ENCODE results near the gene BOD1L1.

Gene BOD1L1

DNA sequence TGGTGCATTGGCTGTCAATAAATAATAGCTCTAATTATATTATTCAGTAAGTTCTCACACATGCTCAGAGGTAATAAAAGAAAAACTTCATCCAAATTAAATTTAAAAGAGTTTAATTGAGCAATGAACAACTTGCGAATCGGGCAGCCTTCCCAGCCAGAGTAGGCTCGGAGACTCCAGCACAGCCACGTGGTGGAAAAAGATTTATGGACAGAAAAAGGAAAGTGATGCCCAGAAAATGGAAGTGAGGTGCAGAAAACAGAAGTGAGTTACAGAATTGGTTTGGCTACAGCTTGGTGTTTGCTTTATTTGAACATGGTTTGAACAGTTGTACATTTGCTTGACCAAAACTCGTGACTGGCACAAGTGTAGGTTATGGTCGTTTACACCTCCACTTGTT, 13.6 kb upstream of the BOD1L1 start:
- TF ChIP-seq, protein P1, sequence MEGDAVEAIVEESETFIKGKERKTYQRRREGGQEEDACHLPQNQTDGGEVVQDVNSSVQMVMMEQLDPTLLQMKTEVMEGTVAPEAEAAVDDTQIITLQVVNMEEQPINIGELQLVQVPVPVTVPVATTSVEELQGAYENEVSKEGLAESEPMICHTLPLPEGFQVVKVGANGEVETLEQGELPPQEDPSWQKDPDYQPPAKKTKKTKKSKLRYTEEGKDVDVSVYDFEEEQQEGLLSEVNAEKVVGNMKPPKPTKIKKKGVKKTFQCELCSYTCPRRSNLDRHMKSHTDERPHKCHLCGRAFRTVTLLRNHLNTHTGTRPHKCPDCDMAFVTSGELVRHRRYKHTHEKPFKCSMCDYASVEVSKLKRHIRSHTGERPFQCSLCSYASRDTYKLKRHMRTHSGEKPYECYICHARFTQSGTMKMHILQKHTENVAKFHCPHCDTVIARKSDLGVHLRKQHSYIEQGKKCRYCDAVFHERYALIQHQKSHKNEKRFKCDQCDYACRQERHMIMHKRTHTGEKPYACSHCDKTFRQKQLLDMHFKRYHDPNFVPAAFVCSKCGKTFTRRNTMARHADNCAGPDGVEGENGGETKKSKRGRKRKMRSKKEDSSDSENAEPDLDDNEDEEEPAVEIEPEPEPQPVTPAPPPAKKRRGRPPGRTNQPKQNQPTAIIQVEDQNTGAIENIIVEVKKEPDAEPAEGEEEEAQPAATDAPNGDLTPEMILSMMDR (IDR thresholded peaks at IDR 0.05; ENCODE audit: low read length), result no peak
- TF ChIP-seq EZH2 (optimal IDR thresholded peaks at IDR 0.05; ENCODE audit: low read depth, low read length) (no peak), EZH2phosphoT487 (IDR thresholded peaks at IDR 0.05; ENCODE audit: low read length) (no peak)
- no peaks in the 10 kb centered on the region for H3K9me3 ChIP-seq (replicated peaks; ENCODE audit: insufficient read depth, low read length)
- no peaks in the 10 kb centered on the region for H3K36me3 ChIP-seq (replicated peaks; ENCODE audit: insufficient read depth, low read length)
- no peak overlapping the region for H3K9ac ChIP-seq (ENCODE audit: low read length)
- H3K4me2 ChIP-seq (ENCODE audit: low read depth, low read length), result no peak overlapping the region
- H2AFZ ChIP-seq (ENCODE audit: low read length), result no peak overlapping the region
- H3K9me2 ChIP-seq (replicated peaks; ENCODE audit: insufficient read depth, low read length), result no peaks in the 10 kb centered on the region
- H4K20me1 ChIP-seq (ENCODE audit: insufficient read depth, low read length), result no peaks in the 10 kb centered on the region
- H3F3A ChIP-seq (ENCODE audit: insufficient read depth, low read length), result no peaks in the 10 kb centered on the region
- no peaks in the 10 kb centered on the region for H3K79me2 ChIP-seq (ENCODE audit: low read length)
- no peak overlapping the region for H3K4me3 ChIP-seq (ENCODE audit: low read length)
- H3K4me1 ChIP-seq (ENCODE audit: low read length), result no peaks in the 10 kb centered on the region
- no peaks in the 10 kb centered on the region for H3K27me3 ChIP-seq (replicated peaks; ENCODE audit: insufficient read depth, low read length)
- H3K27ac ChIP-seq (ENCODE audit: low read length), result no peak overlapping the region
- DNase-seq, result no peak

DNA sequence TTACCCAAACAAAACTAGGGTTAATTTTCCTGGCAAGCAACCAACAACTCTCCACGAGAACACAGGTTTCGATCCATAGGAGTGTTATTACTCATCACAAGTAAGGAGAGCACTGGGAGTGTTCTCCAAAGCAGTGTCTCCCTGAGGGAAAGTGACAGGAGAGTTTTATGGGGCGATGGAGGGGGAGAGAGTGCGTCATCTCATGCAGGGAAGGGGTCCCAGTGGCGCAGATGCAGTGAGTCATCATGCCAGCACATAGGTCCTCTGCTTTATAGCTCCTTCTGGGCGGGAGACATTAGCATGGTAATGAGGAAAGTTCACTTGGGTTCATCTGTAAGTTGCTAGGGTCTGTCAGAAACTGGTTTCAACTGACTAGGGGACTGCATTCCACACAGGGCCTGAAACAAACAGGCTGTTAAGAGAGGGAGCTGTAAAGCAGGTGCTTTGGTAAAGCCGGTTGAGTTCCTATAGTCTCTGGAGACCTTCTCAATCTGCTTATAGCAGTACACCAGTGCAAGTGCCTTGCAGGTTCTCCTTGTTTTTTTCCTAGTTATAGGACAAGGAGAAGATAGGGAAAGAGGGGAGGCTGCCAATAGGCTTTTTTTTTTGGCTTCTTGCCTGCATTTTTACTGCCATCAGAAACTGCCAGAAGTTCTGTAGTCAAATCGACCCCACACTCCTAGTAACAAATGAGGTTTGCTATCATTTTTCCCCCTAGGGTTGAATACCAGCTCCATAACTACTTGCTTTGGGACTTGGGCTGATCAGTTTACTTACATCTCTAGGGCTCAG, 12.8 kb upstream of the BOD1L1 start:
- no peak overlapping the region for H3K4me2 ChIP-seq (ENCODE audit: low read depth, low read length)
- H4K20me1 ChIP-seq (ENCODE audit: insufficient read depth, low read length), result no peaks in the 10 kb centered on the region
- no peak for DNase-seq
- no peaks in the 10 kb centered on the region for H3K36me3 ChIP-seq (replicated peaks; ENCODE audit: insufficient read depth, low read length)
- no peak overlapping the region for H3K27ac ChIP-seq (ENCODE audit: low read length)
- H2AFZ ChIP-seq (ENCODE audit: low read length), result no peak overlapping the region
- H3F3A ChIP-seq (ENCODE audit: insufficient read depth, low read length), result no peaks in the 10 kb centered on the region
- no peaks in the 10 kb centered on the region for H3K9me2 ChIP-seq (replicated peaks; ENCODE audit: insufficient read depth, low read length)
- TF ChIP-seq, protein P1 (IDR thresholded peaks at IDR 0.05; ENCODE audit: low read length), result no peak
- TF ChIP-seq EZH2phosphoT487 (IDR thresholded peaks at IDR 0.05; ENCODE audit: low read length) (no peak), EZH2 (optimal IDR thresholded peaks at IDR 0.05; ENCODE audit: low read depth, low read length) (no peak)
- H3K79me2 ChIP-seq (ENCODE audit: low read length), result no peaks in the 10 kb centered on the region
- no peak overlapping the region for H3K4me3 ChIP-seq (ENCODE audit: low read length)
- no peaks in the 10 kb centered on the region for H3K4me1 ChIP-seq (ENCODE audit: low read length)
- no peaks in the 10 kb centered on the region for H3K27me3 ChIP-seq (replicated peaks; ENCODE audit: insufficient read depth, low read length)
- H3K9me3 ChIP-seq (replicated peaks; ENCODE audit: insufficient read depth, low read length), result no peaks in the 10 kb centered on the region
- H3K9ac ChIP-seq (ENCODE audit: low read length), result no peak overlapping the region

DNA sequence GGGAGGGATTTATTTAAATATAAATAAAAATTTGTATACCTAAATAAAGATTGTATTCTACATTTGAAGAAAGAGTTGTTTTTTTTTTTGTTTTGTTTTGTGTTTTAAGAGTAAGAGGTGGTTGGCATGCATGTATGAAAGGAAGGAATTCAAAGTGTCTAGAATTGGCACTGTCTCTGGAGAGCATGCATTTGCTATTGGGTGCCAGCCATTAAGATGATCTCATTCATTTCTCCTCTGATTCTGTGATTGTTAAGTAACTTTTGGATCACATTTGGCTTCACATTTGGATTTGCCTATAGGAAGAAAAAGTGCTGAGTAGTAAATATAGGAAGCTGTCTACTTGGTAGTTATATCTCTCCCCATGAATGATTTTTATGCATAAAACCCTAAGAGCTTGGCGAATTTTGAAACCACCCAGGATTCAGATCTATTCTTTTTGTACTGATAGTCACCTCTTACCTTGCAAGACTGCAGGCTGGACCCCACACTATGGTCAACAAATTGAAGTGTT, 7.8 kb upstream of the BOD1L1 start:
- H3K4me1 ChIP-seq (ENCODE audit: low read length), result no peaks in the 10 kb centered on the region
- no peak for DNase-seq
- H3K9ac ChIP-seq (ENCODE audit: low read length), result no peak overlapping the region
- H3K4me3 ChIP-seq (ENCODE audit: low read length), result no peak overlapping the region
- no peaks in the 10 kb centered on the region for H3K79me2 ChIP-seq (ENCODE audit: low read length)
- H3K36me3 ChIP-seq (replicated peaks; ENCODE audit: insufficient read depth, low read length), result no peaks in the 10 kb centered on the region
- no peak overlapping the region for H3K4me2 ChIP-seq (ENCODE audit: low read depth, low read length)
- TF ChIP-seq EZH2 (optimal IDR thresholded peaks at IDR 0.05; ENCODE audit: low read depth, low read length) (no peak), EZH2phosphoT487 (IDR thresholded peaks at IDR 0.05; ENCODE audit: low read length) (no peak)
- TF ChIP-seq, protein P1 (IDR thresholded peaks at IDR 0.05; ENCODE audit: low read length), result no peak
- no peaks in the 10 kb centered on the region for H4K20me1 ChIP-seq (ENCODE audit: insufficient read depth, low read length)
- no peaks in the 10 kb centered on the region for H3K27me3 ChIP-seq (replicated peaks; ENCODE audit: insufficient read depth, low read length)
- H2AFZ ChIP-seq (ENCODE audit: low read length), result no peak overlapping the region
- H3K9me3 ChIP-seq (replicated peaks; ENCODE audit: insufficient read depth, low read length), result no peaks in the 10 kb centered on the region
- H3F3A ChIP-seq (ENCODE audit: insufficient read depth, low read length), result no peaks in the 10 kb centered on the region
- H3K9me2 ChIP-seq (replicated peaks; ENCODE audit: insufficient read depth, low read length), result no peaks in the 10 kb centered on the region
- no peak overlapping the region for H3K27ac ChIP-seq (ENCODE audit: low read length)

Measured in MM.1S (cell line).